NCI-H510A (cell line): ENCODE measurements around the gene HLA-DOA.

Source experiments
- DNase-seq: peaks from one replicate; lab custom pipeline; 2025; lab: John Stamatoyannopoulos, UW

HLA-DOA gene

GRCh38 chr6:32977953-32978324 is 31.5 kb downstream of the HLA-DOA start:
- DNase-seq: no peak

GRCh38 chr6:32977272-32977952 is 32.0 kb downstream of the HLA-DOA start:
- DNase-seq: no peak

DNA sequence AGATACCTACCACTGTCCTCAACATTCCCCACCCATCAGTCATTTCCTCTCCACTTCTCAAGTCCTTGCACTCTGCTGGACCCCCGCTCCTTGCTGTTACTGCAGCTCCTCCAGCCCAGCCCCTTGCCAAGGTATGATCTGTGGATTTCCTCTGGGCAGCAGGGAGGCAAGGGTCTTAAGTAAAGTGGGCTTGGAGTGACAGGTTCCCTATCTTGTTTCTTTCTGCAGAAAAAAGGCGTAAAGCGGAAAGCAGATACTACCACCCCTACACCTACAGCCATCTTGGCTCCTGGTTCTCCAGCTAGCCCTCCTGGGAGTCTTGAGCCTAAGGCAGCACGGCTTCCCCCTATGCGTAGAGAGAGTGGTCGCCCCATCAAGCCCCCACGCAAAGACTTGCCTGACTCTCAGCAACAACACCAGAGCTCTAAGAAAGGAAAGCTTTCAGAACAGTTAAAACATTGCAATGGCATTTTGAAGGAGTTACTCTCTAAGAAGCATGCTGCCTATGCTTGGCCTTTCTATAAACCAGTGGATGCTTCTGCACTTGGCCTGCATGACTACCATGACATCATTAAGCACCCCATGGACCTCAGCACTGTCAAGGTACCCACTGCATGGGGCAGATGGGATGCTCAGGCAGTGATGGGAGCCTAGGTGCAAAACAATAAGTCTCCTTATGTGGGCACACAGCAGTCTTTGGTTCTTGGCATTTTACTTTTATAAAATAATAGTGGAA is 32.9 kb downstream of the HLA-DOA start:
- no peak for DNase-seq

DNA sequence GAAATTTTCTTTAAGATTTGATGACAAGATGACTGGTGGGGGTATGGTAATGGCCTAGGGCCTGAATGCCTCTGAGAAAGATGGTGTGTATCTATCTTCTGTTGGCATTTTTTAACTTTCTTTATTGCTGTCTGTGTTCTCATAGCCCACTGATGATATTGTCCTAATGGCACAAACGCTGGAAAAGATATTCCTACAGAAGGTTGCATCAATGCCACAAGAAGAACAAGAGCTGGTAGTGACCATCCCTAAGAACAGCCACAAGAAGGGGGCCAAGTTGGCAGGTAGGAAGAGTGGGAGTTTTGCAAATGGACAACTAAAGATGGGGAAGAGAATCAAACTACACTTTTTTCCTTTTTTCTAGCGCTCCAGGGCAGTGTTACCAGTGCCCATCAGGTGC is 33.5 kb downstream of the HLA-DOA start:
- DNase-seq: no peak

DNA sequence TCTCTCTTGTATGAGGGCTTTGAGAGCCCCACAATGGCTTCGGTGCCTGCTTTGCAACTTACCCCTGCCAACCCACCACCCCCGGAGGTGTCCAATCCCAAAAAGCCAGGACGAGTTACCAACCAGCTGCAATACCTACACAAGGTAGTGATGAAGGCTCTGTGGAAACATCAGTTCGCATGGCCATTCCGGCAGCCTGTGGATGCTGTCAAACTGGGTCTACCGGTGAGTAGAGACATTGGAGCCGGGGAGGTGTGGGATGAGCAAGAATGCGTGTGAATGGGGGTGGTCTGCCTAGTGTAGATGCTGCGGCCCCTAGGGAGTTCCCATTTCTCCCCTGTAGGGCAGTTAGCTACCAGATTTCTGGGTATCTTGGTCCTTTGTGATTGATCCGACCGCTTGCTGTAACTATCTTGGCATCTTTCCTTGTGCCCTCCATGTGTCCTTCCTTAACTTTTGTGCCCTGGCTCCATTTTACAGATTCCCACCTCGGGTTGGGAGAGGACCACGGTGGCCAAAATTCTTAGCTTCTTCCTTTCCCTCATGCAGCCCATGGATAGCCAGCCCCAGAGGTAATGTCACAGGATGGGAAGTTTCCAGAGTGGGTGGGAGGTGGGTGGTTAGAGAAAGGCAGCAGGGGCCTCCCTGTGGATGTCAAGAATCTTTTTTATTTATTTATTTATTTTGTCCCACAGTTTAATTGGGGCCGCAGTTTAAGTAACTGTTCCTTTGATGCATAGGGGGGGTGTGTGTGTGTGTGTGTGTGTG is 34.7 kb downstream of the HLA-DOA start:
- DNase-seq: no peak

DNA sequence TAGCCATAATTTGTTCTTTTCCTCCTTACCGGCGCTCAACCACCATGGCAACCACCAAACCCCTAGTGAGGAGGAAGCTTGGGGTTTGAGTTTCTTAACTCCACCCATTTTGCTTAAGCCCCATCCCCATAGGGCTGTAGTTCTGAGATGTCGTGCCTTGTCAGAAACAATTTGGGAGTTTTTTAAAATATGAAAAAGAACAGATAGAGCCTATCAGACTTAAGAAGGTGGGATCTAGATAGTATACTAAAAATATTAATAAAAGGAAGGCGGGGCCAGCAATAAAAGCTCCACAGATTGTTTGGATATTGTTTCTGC is 35.4 kb downstream of the HLA-DOA start:
- DNase-seq: no peak

DNA sequence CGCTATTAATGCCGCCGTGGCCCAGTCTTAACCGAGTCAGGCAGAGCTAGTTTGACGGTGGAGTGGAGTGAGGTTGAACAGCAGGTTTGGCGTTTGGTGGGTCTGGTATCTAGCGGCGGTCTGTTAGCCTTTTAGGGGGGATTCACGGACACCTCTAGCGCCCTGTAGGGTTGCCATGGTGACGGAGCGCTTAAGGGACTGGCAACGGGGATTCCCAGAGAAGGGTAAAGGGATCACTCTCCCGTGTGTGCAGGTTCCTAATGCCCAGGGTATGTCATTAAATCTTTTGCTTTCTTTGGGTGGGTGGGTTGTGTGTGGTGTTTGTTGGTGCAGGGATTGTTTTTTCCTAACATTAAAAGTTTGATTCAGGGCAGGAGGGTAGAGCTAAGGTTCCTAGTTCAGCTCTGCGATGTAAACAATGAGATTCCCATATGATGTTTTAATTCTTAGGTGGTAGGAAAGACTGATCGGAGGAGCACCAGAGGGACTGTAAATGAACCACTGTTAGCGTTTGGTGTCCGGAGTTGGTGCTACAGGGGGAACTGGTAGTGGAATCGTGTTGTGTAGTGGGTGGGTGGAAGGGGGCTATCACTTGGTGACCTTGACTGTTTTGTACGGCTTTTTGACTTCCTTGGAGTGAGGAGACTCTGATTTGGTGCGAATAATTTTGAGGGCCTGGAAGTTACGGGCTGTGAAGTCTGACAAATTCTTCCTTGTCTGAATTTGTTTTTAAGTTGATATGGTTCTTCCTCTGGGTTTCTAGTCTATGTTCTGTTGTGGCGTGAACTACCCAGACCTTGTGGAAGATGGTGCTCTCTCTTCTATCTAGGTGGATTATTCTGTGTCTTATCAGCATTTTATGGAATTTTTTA is 36.0 kb downstream of the HLA-DOA start:
- no peak for DNase-seq

- peak; percentile 77 for DNase-seq
These were observed 36.8 kb downstream of the HLA-DOA start for GRCh38 chr6:32972353-32973143.

DNA sequence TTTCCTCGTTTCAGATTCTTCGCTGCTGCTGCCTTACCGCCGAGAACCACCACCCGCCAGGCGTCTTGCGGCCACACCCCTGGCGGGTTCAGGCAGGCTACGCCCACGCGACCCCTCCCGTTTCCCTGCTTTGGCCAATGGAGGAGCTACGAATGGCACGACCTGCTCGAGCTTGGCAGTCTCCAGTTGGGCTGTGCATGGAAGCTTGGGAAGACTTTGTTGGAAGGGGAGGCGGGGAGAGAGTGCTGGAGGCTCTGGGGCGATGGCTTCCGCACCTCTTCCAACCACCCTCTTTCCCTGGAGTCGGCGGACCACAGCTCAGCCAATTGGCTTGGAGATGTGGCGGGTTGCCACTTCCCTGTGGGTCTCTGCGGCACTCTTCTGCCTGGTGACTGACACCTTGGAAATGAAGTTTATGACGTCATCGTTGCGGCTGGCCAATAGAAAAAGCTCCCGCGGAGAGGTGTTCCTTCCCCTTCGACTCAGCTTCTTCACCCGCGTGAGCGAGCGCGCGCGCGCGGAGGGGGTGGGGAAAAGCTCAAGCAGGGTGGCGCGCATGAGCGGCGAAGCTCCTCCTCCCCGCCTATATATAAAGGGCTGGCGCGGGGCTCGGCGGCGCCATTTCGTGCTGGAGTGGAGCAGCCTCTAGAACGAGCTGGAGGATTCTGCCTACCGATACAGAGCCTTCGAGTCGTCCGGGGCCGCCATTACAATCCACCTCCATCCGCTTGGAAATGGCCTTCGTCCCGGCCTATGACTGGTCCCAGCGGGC is 37.6 kb downstream of the HLA-DOA start:
- peak; percentile 100 for DNase-seq

- no peak for DNase-seq
These were observed 38.2 kb downstream of the HLA-DOA start for GRCh38 chr6:32971242-32971580.

GRCh38 chr6:32970413-32971241 is 38.8 kb downstream of the HLA-DOA start:
- peak; percentile 93 for DNase-seq

DNA sequence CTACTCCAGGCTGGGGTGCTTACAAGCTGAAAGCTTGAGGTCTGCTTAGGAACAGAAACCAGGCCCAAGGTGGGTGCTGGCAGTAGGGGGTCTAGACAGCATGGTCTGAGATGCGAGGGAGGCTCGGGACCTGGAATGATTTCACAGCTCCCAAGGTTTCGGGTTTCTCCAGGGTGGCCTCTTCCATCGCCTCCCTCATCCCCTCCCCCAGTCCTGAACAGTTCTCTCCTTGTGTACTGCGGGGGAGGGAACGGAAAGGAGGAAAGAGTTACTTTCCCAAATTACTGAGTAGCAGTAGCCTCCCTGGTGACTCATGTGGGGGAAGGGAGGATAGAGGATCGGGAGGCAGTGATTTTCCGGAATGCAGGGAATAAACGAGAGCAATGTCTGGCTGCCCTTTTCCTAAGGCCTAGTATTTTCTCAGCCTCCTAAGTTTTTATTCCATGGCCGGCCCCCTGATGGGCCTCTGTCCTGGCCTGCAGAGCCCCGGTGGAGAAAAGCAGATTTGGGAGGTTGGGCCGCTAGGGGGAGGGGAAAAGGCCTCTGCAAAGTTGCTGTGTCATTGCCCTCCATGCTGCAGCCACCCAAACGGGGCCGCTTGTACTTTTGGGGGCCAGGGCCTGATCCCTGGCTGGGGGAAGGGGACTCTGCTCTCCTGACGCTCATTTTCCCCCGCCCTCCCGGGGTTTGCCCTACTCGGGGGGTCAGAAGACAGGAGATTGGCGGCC is 39.5 kb downstream of the HLA-DOA start:
- DNase-seq: peak; percentile 80

DNA sequence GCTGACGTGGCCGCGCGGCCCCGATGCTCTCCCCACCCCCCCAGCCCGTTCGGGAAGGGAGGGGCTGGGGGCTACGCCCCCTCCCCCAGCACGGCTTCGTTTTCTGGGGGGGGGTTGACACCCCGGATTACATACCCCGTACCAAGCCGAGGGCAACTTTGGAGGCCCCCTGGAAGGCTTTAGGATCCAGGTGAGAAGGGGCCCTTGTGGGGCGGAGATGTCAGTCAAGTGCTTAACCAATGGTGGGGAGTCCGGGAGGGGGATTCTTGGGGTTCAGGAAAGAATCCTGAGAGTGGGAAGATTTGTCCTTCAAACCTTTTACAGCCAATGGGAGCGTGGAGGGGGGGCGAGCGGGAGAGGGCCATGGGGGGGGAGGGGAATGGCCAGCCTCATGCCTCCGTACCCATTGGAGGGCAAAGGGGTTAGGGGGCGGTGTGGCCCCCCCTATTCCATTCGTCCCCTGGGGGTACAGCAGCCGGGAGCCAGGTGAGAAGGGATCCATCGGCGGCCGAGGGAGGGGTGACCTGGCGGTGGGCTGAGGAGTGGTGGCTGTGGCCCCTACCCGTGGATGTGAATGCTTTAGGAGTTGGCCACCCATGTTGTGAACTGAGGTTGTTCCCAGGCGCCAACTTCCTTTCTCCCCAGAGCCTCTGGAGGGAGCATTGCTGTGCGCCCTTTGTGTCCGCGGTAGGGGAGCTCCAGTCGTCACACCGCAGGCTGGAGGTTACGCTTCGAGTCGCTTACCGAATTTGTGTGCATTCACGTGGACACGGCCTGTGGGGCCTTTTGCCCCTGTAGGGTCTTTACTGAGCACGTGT is 40.3 kb downstream of the HLA-DOA start:
- DNase-seq: peak; percentile 71

DNA sequence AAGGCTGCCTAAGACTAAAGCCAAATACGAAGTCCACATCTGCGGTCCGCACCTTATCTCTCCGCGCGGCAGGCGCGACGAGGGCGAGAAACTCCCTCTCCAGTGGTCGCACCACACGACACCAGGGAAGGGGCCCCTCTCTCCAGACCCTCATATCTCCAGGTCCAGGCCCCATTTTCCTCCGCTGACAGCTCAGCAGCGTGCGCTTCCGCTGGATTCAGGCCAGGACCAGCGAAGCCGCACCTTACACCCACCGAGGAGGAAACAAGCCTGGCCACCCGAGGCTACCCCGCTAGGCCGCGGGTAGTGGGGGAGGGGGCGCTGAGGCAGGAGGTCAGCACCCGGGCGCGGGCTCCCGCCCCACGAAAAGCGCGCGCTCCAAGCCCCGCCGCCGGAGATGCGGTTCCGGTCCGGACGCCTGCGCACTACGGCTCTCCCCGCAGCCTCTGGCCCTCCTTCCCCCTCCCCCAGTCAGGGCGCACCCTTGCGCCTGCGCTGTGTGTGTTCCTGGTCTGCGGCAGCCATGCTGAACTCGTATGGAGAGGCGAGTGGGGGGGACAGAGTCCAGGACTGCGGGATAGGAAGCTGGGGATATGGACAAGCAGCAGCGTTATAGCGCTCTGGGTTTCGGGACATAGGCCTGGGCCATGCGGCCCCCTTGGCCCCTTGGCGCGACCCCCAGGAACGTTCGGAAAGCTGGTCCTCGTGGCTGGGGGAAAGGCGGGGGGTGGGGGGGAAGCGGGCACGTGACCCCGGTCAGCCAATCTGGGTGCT is 41.1 kb downstream of the HLA-DOA start, which contains the start of gene BRD2:
TSS of gene BRD2 (plus strand) at position 502 of the 774 bp plus-strand sequence. CDS start 4,305 bp downstream, outside the sequence.
- DNase-seq: peak; percentile 92

- peak; percentile 41 for DNase-seq
These were observed 42.0 kb downstream of the HLA-DOA start for GRCh38 chr6:32967151-32968091.

DNA sequence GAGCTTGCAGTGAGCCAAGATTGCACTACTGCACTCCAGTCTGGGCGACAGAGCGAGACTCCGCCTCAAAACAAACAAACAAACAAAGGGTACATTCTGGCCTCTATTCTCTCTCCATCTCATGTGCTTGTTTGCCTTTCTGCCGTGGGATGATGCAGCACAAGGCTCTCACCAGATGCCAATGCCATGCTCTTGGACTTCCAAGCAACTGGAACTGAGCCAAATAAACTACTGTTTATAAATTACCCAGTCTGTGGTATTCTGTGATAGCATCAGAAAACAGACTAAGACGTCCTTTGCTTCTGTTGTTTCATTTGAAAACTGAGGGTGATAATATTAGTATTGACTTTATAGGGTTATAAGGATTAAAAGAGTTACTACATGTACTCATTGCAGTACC is 44.6 kb downstream of the HLA-DOA start:
- DNase-seq: no peak
